Subcutaneous adipose tissue (tissue), 4 donors: ENCODE data around the gene CSPG4. TPM values are rescaled to one million over a fixed set of nuclear protein-coding genes. Genes with fewer than 3 reads are reported as not detected.

Experiments used
- CTCF ChIP-seq: fragments of 450-650 bp; IDR thresholded peaks from one replicate; pipeline ENCODE4 v1.5.1; 2016; ENCODE audit warnings: low read depth, mild to moderate bottlenecking, control low read depth, antibody characterized with exemption, moderate library complexity
- total RNA-seq, 4 donors: library from RNA; depleted of rRNA; stranded (reverse); fragments of >200 nt; gene quantifications; one replicate each; pipeline ENCODE4 v1.1.0, GENCODE V29; 2016

CSPG4 gene
- total RNA-seq, 4 donors from 2014 or later: 34.6 to 183 (median 57.0) TPM

GRCh38 chr15:75693501-75694240, 19.0 kb downstream of the CSPG4 start:
- no peak for TF ChIP-seq CTCF

- TF ChIP-seq CTCF: no peak
These were observed 23.8 kb downstream of the CSPG4 start for GRCh38 chr15:75688831-75689230.

GRCh38 chr15:75688278-75688557, 24.4 kb downstream of the CSPG4 start:
- no peak for TF ChIP-seq CTCF

- TF ChIP-seq CTCF: no peak
These were observed 25.0 kb downstream of the CSPG4 start for GRCh38 chr15:75687486-75688277.

GRCh38 chr15:75685195-75685594, 27.5 kb downstream of the CSPG4 start:
- TF ChIP-seq CTCF: no peak

- no peak for TF ChIP-seq CTCF
These were observed 28.0 kb downstream of the CSPG4 start for GRCh38 chr15:75684648-75685047.
